Esophagus (tissue), 2 donors: Measurements from ENCODE around the gene KIF13A. TPM values are rescaled to one million over a fixed set of nuclear protein-coding genes. Genes with fewer than 3 reads are reported as not detected.
"Not testable (repeated sequence)": the region's sequence is repeated elsewhere in the genome, so short reads cannot be mapped to it uniquely, and the experiment has no call there.

Experiments
- H3K27ac ChIP-seq, 2 donors: one replicate each; pipeline ENCODE4 v1.5.1; 2013; ENCODE audit warnings: low read depth in 2 of 2, mild to moderate bottlenecking in 2 of 2, inconsistent platforms in 1 of 2, low read length in 1 of 2, moderate library complexity in 1 of 2
- H3K27me3 ChIP-seq, 2 donors: one replicate each; pipeline ENCODE4 v1.6.1; 2013; ENCODE audit warnings: low read length in 2 of 2, control low read depth in 1 of 2, mild to moderate bottlenecking in 1 of 2; ENCODE audit not compliant: insufficient read depth in 2 of 2, control insufficient read depth in 1 of 2
- H3K36me3 ChIP-seq, 2 donors: one replicate each; pipeline ENCODE4 v1.6.1; 2013; ENCODE audit warnings: low read length in 1 of 2; ENCODE audit not compliant: control insufficient read depth in 2 of 2, insufficient read depth in 2 of 2
- H3K4me1 ChIP-seq, 2 donors: one replicate each; pipeline ENCODE4 v1.6.1; 2013; ENCODE audit warnings: low read length in 1 of 2; ENCODE audit not compliant: control insufficient read depth in 2 of 2, insufficient read depth in 2 of 2
- H3K4me3 ChIP-seq, 2 donors: one replicate each; pipeline ENCODE4 v1.5.1; 2013; ENCODE audit warnings: low read length in 2 of 2, mild to moderate bottlenecking in 2 of 2, low read depth in 1 of 2, moderate library complexity in 1 of 2
- H3K9me3 ChIP-seq, 2 donors: one replicate each; pipeline ENCODE4 v1.6.1; 2013; ENCODE audit warnings: mild to moderate bottlenecking in 2 of 2, low read depth in 1 of 2, low read length in 1 of 2, moderate library complexity in 1 of 2; ENCODE audit not compliant: control insufficient read depth in 2 of 2, insufficient read depth in 1 of 2
- WGBS, 2 donors: extraction: QIAGEN DNeasy Blood & Tissue Kit; methylation state at CpG; one replicate each; pipeline ENCODE4 v1.1.7; 2013; 5-methylcytosine and 5-hydroxymethylcytosine counted together
- polyA plus RNA-seq, 2 donors: library from polyadenylated mRNA; stranded (reverse); fragments of 200-250 nt; gene quantifications; one replicate each; pipeline ENCODE4 v1.2.3, GENCODE V29; 2013
- donor health status: healthy with polysubstance abuse.
- donor health status: Bipolar disorder and iron deficiency.

Gene KIF13A
- polyA plus RNA-seq, 2 donors, result 7.7 to 11.5 TPM

- H3K4me1 ChIP-seq, H3K4me3 ChIP-seq, H3K27ac ChIP-seq, H3K9me3 ChIP-seq, H3K27me3 ChIP-seq, H3K36me3 ChIP-seq: not testable (repeated sequence)
- WGBS, 2 donors, result 90 to 93% methylated on average over 5 of the region's 5 CpGs
Measured at GRCh38 chr6:17807431-17807830, 180.0 kb downstream of the KIF13A start.

DNA sequence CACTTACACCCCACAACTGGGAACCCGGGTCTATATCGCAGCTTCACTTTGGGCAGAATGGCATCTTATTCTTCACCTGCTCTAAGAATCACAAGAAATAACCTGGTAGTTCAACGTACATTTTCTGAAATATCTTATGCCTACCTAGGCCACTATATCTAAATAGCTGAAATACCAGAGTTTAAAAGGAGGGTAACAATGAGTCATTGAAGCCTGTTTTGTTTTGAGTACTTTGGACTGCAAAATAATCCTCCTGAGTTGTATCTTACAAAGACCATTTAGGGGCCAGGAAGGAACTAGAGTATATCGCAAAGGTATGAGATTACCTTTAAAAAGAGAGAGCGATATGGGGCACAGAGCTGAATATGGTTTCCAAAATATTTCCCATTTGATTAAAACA lies 184.0 kb downstream of the KIF13A start:
- Histone ChIP-seq H3K4me1 (no peaks in the 10 kb centered on the region), H3K27me3 (no peaks in the 10 kb centered on the region), H3K4me3 (no peak overlapping the region), H3K36me3 (peaks cover 2 to 7% of the 10 kb centered on the region in 2 donors), H3K9me3 (no peaks in the 10 kb centered on the region), H3K27ac (no peak overlapping the region)
- WGBS, 2 donors, result 94 to 95% methylated on average over 5 of the region's 5 CpGs

DNA sequence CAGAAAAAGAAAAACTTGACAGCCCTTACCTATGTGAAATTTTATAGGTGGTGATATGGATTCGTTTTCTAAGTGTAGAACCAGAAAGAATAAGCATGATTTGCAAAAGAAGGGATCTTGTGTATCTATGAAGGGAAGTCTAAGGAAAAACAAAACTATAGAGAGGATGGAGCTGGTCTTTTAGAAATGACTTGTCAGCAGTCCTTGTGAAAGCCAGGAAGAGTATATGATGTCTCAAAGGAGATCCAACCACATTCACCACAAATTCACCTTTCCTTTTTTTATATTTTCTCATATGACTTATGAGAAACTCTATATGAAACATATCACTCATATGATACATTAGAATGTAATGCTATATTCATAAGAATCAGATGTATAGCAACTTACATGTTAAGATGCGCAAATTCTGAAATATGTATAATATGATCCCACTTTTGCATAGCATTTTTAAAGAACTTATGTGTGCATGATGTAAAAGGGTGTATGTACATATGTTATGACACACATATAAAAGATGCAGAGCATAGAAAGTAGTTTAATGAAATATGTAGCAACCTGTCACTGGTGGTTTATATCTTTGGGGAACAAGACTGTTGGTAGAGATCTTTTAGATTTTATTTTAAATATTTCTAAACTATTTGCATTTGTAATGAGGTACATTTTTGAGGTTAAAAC lies 188.8 kb downstream of the KIF13A start:
- Histone ChIP-seq H3K4me3 (no peak overlapping the region), H3K4me1 (no peaks in the 10 kb centered on the region), H3K27ac (no peak overlapping the region), H3K9me3 (no peaks in the 10 kb centered on the region), H3K36me3 (peaks cover 7 to 9% of the 10 kb centered on the region in 2 donors), H3K27me3 (no peaks in the 10 kb centered on the region)
- WGBS, 2 donors, result 82 to 83% methylated on average over 2 of the region's 2 CpGs

DNA sequence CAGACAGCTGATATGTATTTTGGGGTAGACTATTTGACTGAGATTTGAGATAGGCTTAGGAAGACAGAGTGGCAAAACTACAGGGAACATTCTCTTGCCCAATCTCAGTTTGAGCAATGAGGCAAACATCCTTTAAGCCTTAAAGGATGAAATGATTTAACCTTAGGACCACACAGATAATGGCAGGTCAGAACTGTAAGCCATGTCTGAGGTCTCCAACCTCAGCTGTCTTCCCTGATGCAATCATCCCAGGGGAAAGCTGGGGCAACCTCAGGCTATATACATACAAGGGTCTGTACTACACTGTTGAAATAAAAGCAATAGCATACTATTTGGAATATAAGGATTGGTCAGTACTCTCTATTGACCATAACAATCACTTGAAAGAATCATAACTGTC lies 196.9 kb downstream of the KIF13A start:
- no peaks in the 10 kb centered on the region for H3K4me1 ChIP-seq
- no peak overlapping the region for H3K27ac ChIP-seq
- no peaks in the 10 kb centered on the region for H3K9me3 ChIP-seq
- peaks cover 4 to 7% of the 10 kb centered on the region in 2 donors for H3K36me3 ChIP-seq
- H3K4me3 ChIP-seq, result no peak overlapping the region
- no peaks in the 10 kb centered on the region for H3K27me3 ChIP-seq

- no peak overlapping the region for H3K4me3 ChIP-seq
- peaks cover 13 to 14% of the 10 kb centered on the region in 2 donors for H3K36me3 ChIP-seq
- no peak overlapping the region for H3K27ac ChIP-seq
- WGBS, 2 donors, result 84 to 88% methylated on average over 7 of the region's 7 CpGs
- H3K9me3 ChIP-seq, result no peaks in the 10 kb centered on the region
- H3K27me3 ChIP-seq, result no peaks in the 10 kb centered on the region
- no peaks in the 10 kb centered on the region for H3K4me1 ChIP-seq
Measured at GRCh38 chr6:17785094-17785787, 202.2 kb downstream of the KIF13A start.

GRCh38 chr6:17780061-17780460 lies 207.4 kb downstream of the KIF13A start:
- H3K4me3 ChIP-seq, result no peak overlapping the region
- H3K36me3 ChIP-seq, result peaks cover 7 to 17% of the 10 kb centered on the region in 2 donors
- H3K9me3 ChIP-seq, result no peaks in the 10 kb centered on the region
- no peaks in the 10 kb centered on the region for H3K27me3 ChIP-seq
- no peaks in the 10 kb centered on the region for H3K4me1 ChIP-seq
- 82 to 89% methylated on average over 2 of the region's 2 CpGs for WGBS, 2 donors
- H3K27ac ChIP-seq, result no peak overlapping the region

DNA sequence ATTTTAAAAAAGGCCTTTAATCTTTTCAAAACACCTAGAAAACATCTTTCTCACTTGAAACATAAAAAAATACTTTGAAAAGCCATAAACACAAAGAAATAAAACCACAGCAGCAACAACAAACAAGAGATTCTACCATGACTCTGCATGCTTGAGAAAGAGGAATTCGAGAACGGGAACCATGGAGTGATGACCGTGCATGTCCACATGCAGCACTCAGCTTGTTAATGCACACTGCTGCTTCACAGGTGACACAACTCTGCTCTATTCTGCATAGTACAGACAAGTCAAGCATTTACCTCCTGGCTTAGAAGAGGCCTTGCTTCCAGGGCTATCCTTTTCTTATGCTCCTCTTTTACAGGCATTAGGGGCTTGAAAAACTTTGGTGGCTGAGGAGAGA lies 215.8 kb downstream of the KIF13A start:
- peaks cover 3 to 5% of the 10 kb centered on the region in 2 donors for H3K36me3 ChIP-seq
- no peak overlapping the region for H3K4me3 ChIP-seq
- WGBS, 2 donors, result 87 to 91% methylated on average over 3 of the region's 3 CpGs
- H3K4me1 ChIP-seq, result no peaks in the 10 kb centered on the region
- H3K27me3 ChIP-seq, result no peaks in the 10 kb centered on the region
- no peak overlapping the region for H3K27ac ChIP-seq
- H3K9me3 ChIP-seq, result no peaks in the 10 kb centered on the region

DNA sequence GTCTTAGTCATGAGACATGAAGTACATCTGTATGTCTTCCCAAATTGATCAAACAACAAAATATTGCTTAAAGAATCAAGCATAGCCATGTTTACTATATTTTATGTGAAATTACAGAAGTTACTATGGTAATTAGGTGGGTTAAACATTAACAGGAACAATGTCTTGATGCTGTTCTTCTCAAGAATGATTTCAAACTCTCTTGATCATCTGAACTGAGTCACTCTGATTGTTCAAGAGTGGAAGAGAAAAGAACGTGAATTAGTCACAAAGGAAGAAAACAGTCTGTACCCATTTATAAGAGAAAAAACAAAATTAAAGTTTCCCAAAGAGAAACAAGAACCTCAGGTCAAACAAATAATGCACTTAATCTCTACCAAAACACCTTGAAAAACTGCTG lies 218.6 kb downstream of the KIF13A start:
- WGBS, 2 donors, result 76 to 86% methylated on average over 1 of the region's 1 CpG
- H3K4me1 ChIP-seq, result no peaks in the 10 kb centered on the region

DNA sequence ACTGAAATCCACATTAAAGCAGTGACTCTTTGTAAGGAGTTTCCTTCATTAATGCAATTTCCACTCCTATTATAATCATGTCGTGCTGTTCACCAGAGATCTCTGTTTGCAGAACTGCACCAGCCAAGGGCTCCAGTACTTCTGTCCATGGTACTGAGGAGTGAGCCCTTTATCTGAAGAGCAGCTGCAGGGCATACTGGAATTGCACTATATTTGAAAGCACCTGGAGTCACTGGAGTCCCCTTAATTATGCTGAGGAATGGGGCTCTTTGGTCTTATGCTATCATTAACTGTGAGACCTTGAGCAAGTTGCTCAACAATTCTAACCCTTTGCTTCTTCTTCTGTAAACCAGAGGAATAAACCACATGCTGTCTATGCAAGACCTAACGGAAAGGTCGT lies 219.0 kb downstream of the KIF13A start:
- H3K4me1 ChIP-seq, result no peaks in the 10 kb centered on the region
- H3K36me3 ChIP-seq, result peaks cover 5 to 12% of the 10 kb centered on the region in 2 donors
- H3K4me3 ChIP-seq, result no peak overlapping the region
- 78 to 79% methylated on average over 3 of the region's 3 CpGs for WGBS, 2 donors
- no peaks in the 10 kb centered on the region for H3K27me3 ChIP-seq
- H3K27ac ChIP-seq, result no peak overlapping the region
- no peaks in the 10 kb centered on the region for H3K9me3 ChIP-seq

More for the DNA sequence above, 218.6 kb downstream of the KIF13A start:
- Histone ChIP-seq H3K27ac (no peak overlapping the region), H3K4me3 (no peak overlapping the region), H3K9me3 (no peaks in the 10 kb centered on the region), H3K27me3 (no peaks in the 10 kb centered on the region), H3K36me3 (peaks cover 5 to 10% of the 10 kb centered on the region in 2 donors)

GRCh38 chr6:17762651-17763050 lies 224.8 kb downstream of the KIF13A start:
- Histone ChIP-seq H3K36me3 (peaks cover 5 to 13% of the 10 kb centered on the region in 2 donors), H3K4me3 (no peak overlapping the region), H3K27ac (no peak overlapping the region), H3K4me1 (no peaks in the 10 kb centered on the region), H3K9me3 (no peaks in the 10 kb centered on the region), H3K27me3 (no peaks in the 10 kb centered on the region)
- WGBS, 2 donors, result 74 to 77% methylated on average over 2 of the region's 2 CpGs
